Rectal smooth muscle tissue (tissue), 1 donor: ENCODE measurements around the gene MKNK2.
A peak's percentile ranks its signal among the peaks of the same experiment; 100 is the strongest.

Source experiments
- H3K27ac ChIP-seq: one replicate; pipeline ENCODE4 v1.7.0; 2013; ENCODE audit warnings: low read depth, low read length, inconsistent platforms
- H3K27me3 ChIP-seq: one replicate; pipeline ENCODE4 v1.7.0; 2013; ENCODE audit warnings: low read length; ENCODE audit not compliant: control insufficient read depth, insufficient read depth
- H3K36me3 ChIP-seq: one replicate; pipeline ENCODE4 v1.7.0; 2013; ENCODE audit warnings: low read length; ENCODE audit not compliant: control insufficient read depth, insufficient read depth
- H3K4me1 ChIP-seq: one replicate; pipeline ENCODE4 v1.7.0; 2013; ENCODE audit warnings: low read length; ENCODE audit not compliant: control insufficient read depth, insufficient read depth
- H3K4me3 ChIP-seq: one replicate; pipeline ENCODE4 v1.7.0; 2013; ENCODE audit warnings: low read length
- H3K9ac ChIP-seq: one replicate; pipeline ENCODE4 v1.7.0; 2013; ENCODE audit warnings: low read length

The MKNK2 gene

GRCh38 chr19:2042485-2043250 is 8.4 kb downstream of the MKNK2 start:
- Histone ChIP-seq H3K9ac (peak overlapping the region; percentile 8), H3K27me3 (no peaks in the 10 kb centered on the region), H3K4me3 (peak overlapping the region; percentile 62), H3K36me3 (peaks cover 26% of the 10 kb centered on the region), H3K27ac (peak overlapping the region; percentile 90), H3K4me1 (peaks cover 22% of the 10 kb centered on the region)

- H3K27me3 ChIP-seq: no peaks in the 10 kb centered on the region
- peak overlapping the region; percentile 95 for H3K27ac ChIP-seq
- H3K4me3 ChIP-seq: peak overlapping the region; percentile 67
- peaks cover 22% of the 10 kb centered on the region for H3K4me1 ChIP-seq
- H3K36me3 ChIP-seq: peaks cover 26% of the 10 kb centered on the region
- H3K9ac ChIP-seq: peak overlapping the region; percentile 61
Observed at GRCh38 chr19:2041683-2042484, 9.2 kb downstream of the MKNK2 start.

- H3K27me3 ChIP-seq: no peaks in the 10 kb centered on the region
- H3K27ac ChIP-seq: peak overlapping the region; percentile 95
- peaks cover 22% of the 10 kb centered on the region for H3K4me1 ChIP-seq
- peaks cover 23% of the 10 kb centered on the region for H3K36me3 ChIP-seq
- peak overlapping the region; percentile 67 for H3K4me3 ChIP-seq
- H3K9ac ChIP-seq: peak overlapping the region; percentile 61
Observed at GRCh38 chr19:2041433-2041682, 9.7 kb downstream of the MKNK2 start.

- H3K36me3 ChIP-seq: peaks cover 23% of the 10 kb centered on the region
- H3K27me3 ChIP-seq: no peaks in the 10 kb centered on the region
- H3K9ac ChIP-seq: peak overlapping the region; percentile 61
- peak overlapping the region; percentile 95 for H3K27ac ChIP-seq
- H3K4me1 ChIP-seq: peaks cover 22% of the 10 kb centered on the region
- H3K4me3 ChIP-seq: peak overlapping the region; percentile 67
Observed at GRCh38 chr19:2040647-2041432, 10.2 kb downstream of the MKNK2 start.

- Histone ChIP-seq H3K36me3 (peaks cover 23% of the 10 kb centered on the region), H3K27ac (no peak overlapping the region), H3K4me3 (no peak overlapping the region), H3K9ac (no peak overlapping the region), H3K27me3 (no peaks in the 10 kb centered on the region), H3K4me1 (peaks cover 22% of the 10 kb centered on the region)
Observed at GRCh38 chr19:2039959-2040646, 10.9 kb downstream of the MKNK2 start.

- H3K27ac ChIP-seq: no peak overlapping the region
- no peaks in the 10 kb centered on the region for H3K27me3 ChIP-seq
- no peak overlapping the region for H3K9ac ChIP-seq
- H3K4me3 ChIP-seq: no peak overlapping the region
- H3K4me1 ChIP-seq: peaks cover 22% of the 10 kb centered on the region
- peaks cover 15% of the 10 kb centered on the region for H3K36me3 ChIP-seq
Observed at GRCh38 chr19:2039089-2039958, 11.7 kb downstream of the MKNK2 start.

GRCh38 chr19:2038284-2039088 is 12.6 kb downstream of the MKNK2 start:
- H3K4me1 ChIP-seq: peaks cover 22% of the 10 kb centered on the region

GRCh38 chr19:2037651-2038255 is 13.3 kb downstream of the MKNK2 start:
- Histone ChIP-seq H3K27ac (no peak overlapping the region), H3K9ac (no peak overlapping the region), H3K36me3 (peaks cover 15% of the 10 kb centered on the region), H3K4me3 (no peak overlapping the region), H3K27me3 (no peaks in the 10 kb centered on the region), H3K4me1 (peaks cover 16% of the 10 kb centered on the region)

More at GRCh38 chr19:2038284-2039088, 12.6 kb downstream of the MKNK2 start:
- Histone ChIP-seq H3K4me3 (no peak overlapping the region), H3K9ac (no peak overlapping the region), H3K27me3 (no peaks in the 10 kb centered on the region), H3K27ac (no peak overlapping the region), H3K36me3 (peaks cover 15% of the 10 kb centered on the region)

- H3K4me3 ChIP-seq: no peak overlapping the region
- H3K27ac ChIP-seq: no peak overlapping the region
- peaks cover 13% of the 10 kb centered on the region for H3K36me3 ChIP-seq
- H3K27me3 ChIP-seq: no peaks in the 10 kb centered on the region
- H3K9ac ChIP-seq: no peak overlapping the region
- peaks cover 15% of the 10 kb centered on the region for H3K4me1 ChIP-seq
Observed at GRCh38 chr19:2036424-2036823, 14.6 kb downstream of the MKNK2 start.

GRCh38 chr19:2035590-2035991 is 15.5 kb downstream of the MKNK2 start:
- H3K9ac ChIP-seq: no peak overlapping the region
- no peaks in the 10 kb centered on the region for H3K27me3 ChIP-seq
- no peak overlapping the region for H3K4me3 ChIP-seq
- peaks cover 5% of the 10 kb centered on the region for H3K36me3 ChIP-seq
- no peak overlapping the region for H3K27ac ChIP-seq
- peaks cover 9% of the 10 kb centered on the region for H3K4me1 ChIP-seq
